GM12873 (cell line): ENCODE data around the gene CLTA.

Experiments
- CTCF ChIP-seq: IDR thresholded peaks from 2 replicates; pipeline ENCODE4 v1.5.1; 2012; ENCODE audit warnings: low read depth, mild to moderate bottlenecking, moderate library complexity, low read length, control low read depth; ENCODE audit not compliant: insufficient read depth; ENCODE audit errors: missing control alignments

Gene CLTA

GRCh38 chr9:36190388-36191289 lies at the start of gene CLTA:
Gene CLTA (plus strand): TSS chr9:36190921. CDS start chr9:36191057, 136 bp downstream.
- TF ChIP-seq CTCF: peak; percentile 56

- no peak for TF ChIP-seq CTCF
Observed at GRCh38 chr9:36141288-36141687, 49.4 kb upstream of the CLTA start.

GRCh38 chr9:36141761-36142160 lies 49.0 kb upstream of the CLTA start:
- TF ChIP-seq CTCF: no peak

GRCh38 chr9:36142510-36143244 lies 48.0 kb upstream of the CLTA start:
- TF ChIP-seq CTCF: no peak

- no peak for TF ChIP-seq CTCF
Observed at GRCh38 chr9:36143245-36143641, 47.5 kb upstream of the CLTA start.

GRCh38 chr9:36144309-36145232 lies 46.1 kb upstream of the CLTA start:
- TF ChIP-seq CTCF: no peak
